Calu3 (cell line): ENCODE results near the gene ATXN7L1. TPM values are rescaled to one million over a fixed set of nuclear protein-coding genes. Genes with fewer than 3 reads are reported as not detected.

Source experiments
- BruUV-seq: library from RNA; stranded (reverse); fragments of 400-500 nt; replicated peaks from 2 replicates; lab custom pipeline; 2021; lab: Mats Ljungman, UMichigan
- CTCF ChIA-PET: fragments of 300-600 bp; sonication (Branson Sonifier 250); formaldehyde crosslinking; loops from one replicate; lab custom pipeline; 2022; ENCODE audit warnings: antibody characterized with exemption; lab: Charles Lee
- DNase-seq: peaks from one replicate; pipeline ENCODE4 v3.0.0; 2022
- H3K27ac Mint-ChIP-seq: one replicate; pipeline ENCODE4 v1.8.0; 2022; ENCODE audit warnings: mixed read lengths; ENCODE audit not compliant: unreplicated experiment
- H3K27me3 Mint-ChIP-seq: one replicate; pipeline ENCODE4 v1.8.0; 2022; ENCODE audit warnings: mixed read lengths; ENCODE audit not compliant: unreplicated experiment
- H3K36me3 Mint-ChIP-seq: one replicate; pipeline ENCODE4 v1.8.0; 2022; ENCODE audit warnings: mild to moderate bottlenecking, moderate library complexity, mixed read lengths; ENCODE audit not compliant: insufficient read depth, unreplicated experiment
- H3K4me1 Mint-ChIP-seq: one replicate; pipeline ENCODE4 v1.8.0; 2022; ENCODE audit warnings: mild to moderate bottlenecking, low read depth, mixed read lengths; ENCODE audit not compliant: unreplicated experiment
- H3K4me3 Mint-ChIP-seq: one replicate; pipeline ENCODE4 v1.8.0; 2022; ENCODE audit warnings: mild to moderate bottlenecking, low read depth, moderate library complexity, mixed read lengths; ENCODE audit not compliant: unreplicated experiment
- H3K9me3 Mint-ChIP-seq: one replicate; pipeline ENCODE4 v1.8.0; 2022; ENCODE audit warnings: low read depth, mixed read lengths; ENCODE audit not compliant: unreplicated experiment
- CTCF ChIP-seq: fragments of 200-600 bp; IDR thresholded peaks from one replicate; pipeline ENCODE4 v1.8.0; 2022; ENCODE audit warnings: antibody characterized with exemption; ENCODE audit not compliant: unreplicated experiment
- intact Hi-C: fragments of 100-400 bp; cut with micrococcal nuclease; formaldehyde crosslinking; loops from one replicate; pipeline ENCODE4 v1.10.0; 2022; ENCODE audit not compliant: unreplicated experiment
- total RNA-seq: library from RNA; stranded (reverse); gene quantifications from 2 replicates; pipeline ENCODE4 v1.2.3, GENCODE V29; 2022

Gene ATXN7L1
- total RNA-seq, 1 experiment from 2014 or later, result 12.0 TPM

DNA sequence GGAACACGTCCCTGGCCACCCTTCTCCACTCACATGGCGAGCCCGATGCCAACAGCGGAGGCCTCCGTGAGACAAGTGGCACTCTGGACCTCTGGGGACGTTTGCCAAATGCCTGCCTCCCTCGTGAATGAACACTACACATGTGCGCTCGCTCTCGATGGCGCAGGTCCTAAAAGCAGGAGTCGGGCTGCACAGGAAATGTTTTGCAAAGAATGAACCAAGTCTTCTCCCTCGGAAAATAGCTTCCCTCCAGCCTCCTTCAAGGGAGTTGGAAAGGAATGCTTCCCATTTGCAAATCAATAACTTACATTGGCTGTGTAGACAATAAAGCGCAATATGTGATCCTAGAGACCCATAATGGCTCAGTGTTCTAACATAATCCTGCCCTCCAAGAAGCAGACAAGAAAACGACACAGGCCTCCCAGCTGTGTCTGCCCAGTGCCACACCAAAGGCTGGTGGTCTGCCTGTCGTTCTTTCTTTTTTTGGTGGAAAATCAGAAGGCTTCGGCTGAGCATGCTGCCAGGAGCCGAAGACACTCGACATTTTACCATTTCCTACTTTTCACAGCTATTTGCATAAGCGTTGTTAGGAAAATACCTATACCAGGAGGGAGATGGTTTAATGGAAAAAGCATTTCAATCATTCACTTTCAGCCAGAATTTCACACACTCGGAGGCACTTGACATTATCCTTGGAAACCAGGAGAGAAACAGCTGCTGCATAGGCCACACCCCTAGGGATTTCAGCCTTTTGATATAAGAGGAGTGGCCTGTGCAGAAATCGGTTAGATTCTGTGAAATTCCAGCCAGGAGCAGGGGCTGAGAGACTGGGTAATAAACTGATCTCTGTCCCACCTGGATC, 38.4 kb downstream of the ATXN7L1 start:
- intact Hi-C loops, result no loop called here
- Mint-ChIP-seq H3K27me3 (no peaks in the 10 kb centered on the region), H3K36me3 (no peaks in the 10 kb centered on the region), H3K4me3 (no peak overlapping the region), H3K27ac (no peak overlapping the region), H3K9me3 (no peaks in the 10 kb centered on the region), H3K4me1 (no peaks in the 10 kb centered on the region)
- CTCF ChIA-PET, result no interaction called here
- no peak for DNase-seq
- BruUV-seq, result no TSS peak
- no peak for TF ChIP-seq CTCF

DNA sequence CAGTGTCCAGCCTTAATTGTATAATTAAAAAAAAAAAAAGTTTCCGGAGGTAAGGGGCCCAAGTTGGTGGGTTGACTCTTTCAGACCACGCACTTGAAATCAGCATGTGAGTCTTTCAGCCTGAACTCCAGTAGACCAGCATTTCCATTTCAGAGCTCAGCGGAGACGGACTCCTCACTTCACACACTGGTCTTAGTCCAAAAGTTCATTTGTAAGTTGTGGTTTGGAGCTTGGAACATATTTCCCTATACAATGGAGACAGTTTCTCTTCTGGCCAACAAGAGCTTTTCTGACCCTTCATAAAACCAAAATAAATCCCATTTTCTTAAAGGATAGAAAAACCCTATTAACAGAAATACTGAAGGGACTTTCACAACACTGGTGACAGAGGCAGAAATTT, 41.0 kb downstream of the ATXN7L1 start:
- Mint-ChIP-seq H3K9me3 (no peaks in the 10 kb centered on the region), H3K36me3 (no peaks in the 10 kb centered on the region), H3K27me3 (no peaks in the 10 kb centered on the region), H3K4me1 (no peaks in the 10 kb centered on the region), H3K27ac (no peak overlapping the region), H3K4me3 (no peak overlapping the region)
- CTCF ChIA-PET, result interaction anchor here (0.7 kb wide), 1 partner anchor 149 kb away, joined by 3 read pairs; no protein-coding TSS in a partner anchor
- intact Hi-C loops, result no loop called here
- TF ChIP-seq CTCF, result no peak
- BruUV-seq, result no TSS peak
- DNase-seq, result no peak

DNA sequence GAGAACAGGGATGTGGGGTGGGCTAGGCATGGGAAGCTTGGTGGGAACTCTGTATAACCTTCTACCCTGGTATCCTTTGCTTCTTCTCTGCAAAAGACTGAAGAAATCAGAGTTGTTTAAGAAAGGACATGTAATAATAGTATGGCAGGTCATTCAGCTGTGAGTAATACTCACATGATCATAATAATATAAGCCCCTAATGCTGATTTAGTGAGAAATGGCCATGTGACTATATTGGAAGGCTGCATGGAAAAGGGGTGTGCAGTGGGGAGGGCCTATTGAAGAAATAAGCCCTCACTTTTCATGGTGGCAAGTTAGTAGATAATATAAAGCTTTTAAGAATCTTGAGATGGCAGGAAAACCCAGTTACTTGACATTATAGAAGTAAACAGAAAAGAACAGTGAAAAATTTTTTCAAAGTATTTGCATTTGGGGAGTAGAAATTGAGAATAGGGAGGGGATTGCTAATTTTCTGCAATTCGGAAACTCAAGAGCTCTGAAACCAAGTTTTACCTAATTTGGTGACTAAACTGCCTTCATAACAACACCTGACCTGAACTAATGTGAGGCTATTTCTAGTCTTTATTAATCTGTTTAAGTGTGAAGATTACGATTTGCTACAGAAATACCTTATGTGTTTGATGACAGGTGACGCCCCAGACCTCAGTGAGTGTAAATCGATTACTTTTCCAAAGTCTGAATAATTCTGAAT, 44.4 kb downstream of the ATXN7L1 start:
- BruUV-seq, result no TSS peak
- no peak for TF ChIP-seq CTCF
- CTCF ChIA-PET, result no interaction called here
- Mint-ChIP-seq H3K9me3 (no peaks in the 10 kb centered on the region), H3K4me3 (no peak overlapping the region), H3K27me3 (no peaks in the 10 kb centered on the region), H3K36me3 (no peaks in the 10 kb centered on the region), H3K4me1 (peaks cover 12% of the 10 kb centered on the region), H3K27ac (no peak overlapping the region)
- no peak for DNase-seq
- intact Hi-C loops, result no loop called here

DNA sequence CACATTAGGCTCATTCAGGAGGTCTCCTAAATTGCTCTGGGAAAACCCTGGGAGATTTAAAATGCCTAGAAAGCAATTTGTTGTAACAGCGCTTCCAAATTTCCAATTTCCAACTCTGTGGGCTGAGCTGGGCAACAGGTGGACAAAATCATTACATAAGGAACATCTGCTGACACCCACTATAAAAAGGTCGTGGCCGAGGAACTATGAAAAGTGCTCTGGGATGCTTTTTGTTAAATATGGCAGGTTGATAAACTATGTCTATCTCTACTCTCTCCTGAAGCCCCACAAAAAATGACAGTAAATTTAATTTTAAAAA, 45.1 kb downstream of the ATXN7L1 start:
- Mint-ChIP-seq H3K27me3 (no peaks in the 10 kb centered on the region), H3K36me3 (no peaks in the 10 kb centered on the region), H3K4me3 (no peak overlapping the region), H3K9me3 (no peaks in the 10 kb centered on the region), H3K4me1 (peaks cover 12% of the 10 kb centered on the region), H3K27ac (no peak overlapping the region)
- BruUV-seq, result no TSS peak
- CTCF ChIA-PET, result no interaction called here
- intact Hi-C loops, result no loop called here
- no peak for DNase-seq
- TF ChIP-seq CTCF, result no peak
